HepG2 (cell line): Measurements from ENCODE around the gene VMO1. TPM values are rescaled to one million over a fixed set of nuclear protein-coding genes. Genes with fewer than 3 reads are reported as not detected.

ENCODE experiments used
- AGO1 ChIP-seq: fragments of 200-400 bp; formaldehyde crosslinking; IDR thresholded peaks from 2 replicates; pipeline ENCODE4 v1.6.1; 2017; ENCODE audit warnings: mild to moderate bottlenecking, low read depth, low read length, moderate library complexity; ENCODE audit not compliant: poor library complexity, severe bottlenecking
- CHD2 ChIP-seq: IDR thresholded peaks from 2 replicates; pipeline ENCODE4 v1.6.1; 2011; ENCODE audit warnings: low read depth, low read length, improper control_type of control experiment
- HDAC2 ChIP-seq: sonication (generic); formaldehyde crosslinking; IDR thresholded peaks from 2 replicates; pipeline ENCODE4 v1.4.0; 2020; ENCODE audit warnings: missing genetic modification reagents
- JARID2 ChIP-seq: sonication (generic); formaldehyde crosslinking; IDR thresholded peaks from 2 replicates; pipeline ENCODE4 v1.8.1; 2023; ENCODE audit warnings: missing genetic modification reagents, inconsistent platforms; ENCODE audit not compliant: insufficient replicate concordance
- NR2F2 ChIP-seq: IDR thresholded peaks from 2 replicates; pipeline ENCODE4 v1.6.1; 2012; ENCODE audit warnings: low read depth, inconsistent platforms, borderline replicate concordance
- REPIN1 ChIP-seq: sonication (generic); formaldehyde crosslinking; IDR thresholded peaks from 2 replicates; pipeline ENCODE4 v1.8.0; 2022; ENCODE audit warnings: missing genetic modification reagents, low read depth, mild to moderate bottlenecking, borderline replicate concordance
- SMARCE1 ChIP-seq: fragments of 450-650 bp; IDR thresholded peaks from 2 replicates; pipeline ENCODE4 v1.6.1; 2017; ENCODE audit warnings: borderline replicate concordance
- ZFP36L1 ChIP-seq: sonication (generic); formaldehyde crosslinking; IDR thresholded peaks from 2 replicates; pipeline ENCODE4 v1.8.0; 2022; ENCODE audit warnings: mild to moderate bottlenecking, missing genetic modification reagents, moderate library complexity
- ZNF34 ChIP-seq: sonication (generic); formaldehyde crosslinking; IDR thresholded peaks from 2 replicates; pipeline ENCODE4 v1.4.0; 2020; ENCODE audit warnings: mild to moderate bottlenecking, missing genetic modification reagents, borderline replicate concordance
- ZNF607 ChIP-seq: sonication (generic); formaldehyde crosslinking; IDR thresholded peaks from 2 replicates; pipeline ENCODE4 v1.5.1; 2020; ENCODE audit warnings: missing genetic modification reagents, mild to moderate bottlenecking, borderline replicate concordance
- polyA plus RNA-seq, 8 experiments: library from polyadenylated mRNA; depleted of rRNA in 3 of 8; stranded (reverse) in 7 of 8; unstranded in 1 of 8; fragments of >200 nt; fragmentation: Illumina TruSeq in 4 of 8; extraction: Trizol in 4 of 8; gene quantifications; 2 replicates each; pipeline versions ENCODE4 v1.2.1 to v1.2.3, GENCODE V29; 2011 to 2016; ENCODE audit warnings: low read depth in 4 of 8, missing spikeins in 1 of 8, mixed read lengths in 1 of 8; ENCODE audit not compliant: insufficient read depth in 1 of 8
- total RNA-seq, 5 experiments: library from RNA; depleted of rRNA; stranded (reverse); fragments of >200 nt; fragmentation: Illumina TruSeq; extraction: Trizol; gene quantifications; 2 replicates each; pipeline ENCODE4 v1.2.3, GENCODE V29; 2016; ENCODE audit warnings: low read depth in 1 of 5
- TF ChIP-seq, protein P1 (sequence below): sonication (generic); formaldehyde crosslinking; IDR thresholded peaks from 2 replicates; pipeline ENCODE4 v1.5.0; 2020; ENCODE audit warnings: mild to moderate bottlenecking, missing genetic modification reagents
- TF ChIP-seq, protein P2 (sequence below): sonication (generic); formaldehyde crosslinking; IDR thresholded peaks from 2 replicates; pipeline ENCODE4 v1.5.1; 2020; ENCODE audit warnings: missing genetic modification reagents, mild to moderate bottlenecking, borderline replicate concordance
- TF ChIP-seq, protein P3 (sequence below): sonication (generic); formaldehyde crosslinking; IDR thresholded peaks from 2 replicates; pipeline ENCODE4 v1.5.0; 2020; ENCODE audit warnings: mild to moderate bottlenecking, missing genetic modification reagents, borderline replicate concordance

The VMO1 gene
- total and polyA plus RNA-seq, 2 of the 13 experiments (the other 11 are each of a cell fraction or from before 2014, with no cell fraction given), result not detected

DNA sequence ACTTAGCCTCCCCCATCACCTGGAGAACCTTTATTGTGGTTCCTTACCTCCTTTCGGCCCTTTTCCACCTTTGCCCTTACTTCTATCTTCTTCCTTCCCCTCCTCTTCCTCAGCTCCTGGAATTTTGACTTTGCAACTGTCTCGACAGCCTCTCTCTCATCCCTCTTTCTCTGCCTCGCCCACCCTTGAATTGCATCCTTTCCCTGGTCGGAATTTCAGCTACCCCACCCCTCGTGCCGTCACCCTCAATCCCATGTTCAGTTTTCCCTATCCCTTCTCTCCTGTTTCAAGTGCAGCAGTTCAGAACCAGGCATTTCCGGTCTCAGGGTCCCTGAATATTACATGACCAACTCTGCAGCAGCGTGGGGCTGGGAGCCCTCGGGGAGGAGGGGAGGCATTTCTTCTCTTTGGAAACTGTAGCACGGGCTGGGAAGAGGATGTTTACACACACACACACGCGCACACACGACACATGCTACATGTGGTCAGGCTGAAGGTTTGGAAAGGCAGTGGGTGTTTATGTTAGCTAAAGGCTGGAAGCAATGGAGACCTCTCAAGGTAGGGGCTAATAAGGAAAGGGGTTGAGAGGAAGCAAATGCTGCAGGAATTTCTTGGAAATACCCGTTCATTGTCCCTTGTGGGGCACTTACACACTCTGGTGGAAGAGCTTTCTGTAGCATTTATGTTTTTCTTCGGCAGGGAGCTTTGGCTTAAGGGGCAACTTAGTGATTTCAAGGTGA is 47.9 kb upstream of the VMO1 start (continued):
- TF ChIP-seq, protein P1, sequence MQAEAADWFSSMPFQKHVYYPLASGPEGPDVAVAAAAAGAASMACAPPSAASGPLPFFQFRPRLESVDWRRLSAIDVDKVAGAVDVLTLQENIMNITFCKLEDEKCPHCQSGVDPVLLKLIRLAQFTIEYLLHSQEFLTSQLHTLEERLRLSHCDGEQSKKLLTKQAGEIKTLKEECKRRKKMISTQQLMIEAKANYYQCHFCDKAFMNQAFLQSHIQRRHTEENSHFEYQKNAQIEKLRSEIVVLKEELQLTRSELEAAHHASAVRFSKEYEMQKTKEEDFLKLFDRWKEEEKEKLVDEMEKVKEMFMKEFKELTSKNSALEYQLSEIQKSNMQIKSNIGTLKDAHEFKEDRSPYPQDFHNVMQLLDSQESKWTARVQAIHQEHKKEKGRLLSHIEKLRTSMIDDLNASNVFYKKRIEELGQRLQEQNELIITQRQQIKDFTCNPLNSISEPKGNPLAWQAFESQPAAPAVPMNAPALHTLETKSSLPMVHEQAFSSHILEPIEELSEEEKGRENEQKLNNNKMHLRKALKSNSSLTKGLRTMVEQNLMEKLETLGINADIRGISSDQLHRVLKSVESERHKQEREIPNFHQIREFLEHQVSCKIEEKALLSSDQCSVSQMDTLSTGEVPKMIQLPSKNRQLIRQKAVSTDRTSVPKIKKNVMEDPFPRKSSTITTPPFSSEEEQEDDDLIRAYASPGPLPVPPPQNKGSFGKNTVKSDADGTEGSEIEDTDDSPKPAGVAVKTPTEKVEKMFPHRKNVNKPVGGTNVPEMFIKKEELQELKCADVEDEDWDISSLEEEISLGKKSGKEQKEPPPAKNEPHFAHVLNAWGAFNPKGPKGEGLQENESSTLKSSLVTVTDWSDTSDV (CRISPR knock-in tag), result no peak
- TF ChIP-seq, protein P2, sequence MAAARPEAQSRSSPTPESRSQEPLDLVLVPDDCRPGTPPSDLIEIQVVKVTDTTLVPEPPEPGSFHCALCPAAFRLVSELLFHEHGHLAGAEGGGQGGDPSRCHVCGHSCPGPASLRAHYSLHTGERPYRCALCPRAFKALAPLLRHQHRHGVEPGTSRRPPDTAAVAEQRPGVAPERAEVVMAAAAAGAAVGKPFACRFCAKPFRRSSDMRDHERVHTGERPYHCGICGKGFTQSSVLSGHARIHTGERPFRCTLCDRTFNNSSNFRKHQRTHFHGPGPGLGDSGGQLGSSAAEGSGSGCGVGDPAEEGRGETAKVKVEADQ (CRISPR knock-in tag), result no peak
- TF ChIP-seq, protein P3, sequence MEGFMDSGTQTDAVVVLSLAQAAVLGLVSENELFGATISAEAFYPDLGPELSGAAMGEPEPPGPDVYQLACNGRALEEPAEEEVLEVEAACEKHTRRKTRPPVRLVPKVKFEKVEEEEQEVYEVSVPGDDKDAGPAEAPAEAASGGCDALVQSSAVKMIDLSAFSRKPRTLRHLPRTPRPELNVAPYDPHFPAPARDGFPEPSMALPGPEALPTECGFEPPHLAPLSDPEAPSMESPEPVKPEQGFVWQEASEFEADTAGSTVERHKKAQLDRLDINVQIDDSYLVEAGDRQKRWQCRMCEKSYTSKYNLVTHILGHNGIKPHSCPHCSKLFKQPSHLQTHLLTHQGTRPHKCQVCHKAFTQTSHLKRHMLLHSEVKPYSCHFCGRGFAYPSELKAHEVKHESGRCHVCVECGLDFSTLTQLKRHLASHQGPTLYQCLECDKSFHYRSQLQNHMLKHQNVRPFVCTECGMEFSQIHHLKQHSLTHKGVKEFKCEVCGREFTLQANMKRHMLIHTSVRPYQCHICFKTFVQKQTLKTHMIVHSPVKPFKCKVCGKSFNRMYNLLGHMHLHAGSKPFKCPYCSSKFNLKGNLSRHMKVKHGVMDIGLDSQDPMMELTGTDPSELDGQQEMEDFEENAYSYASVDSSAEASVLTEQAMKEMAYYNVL, result no peak
- TF ChIP-seq ZFP36L1 (CRISPR knock-in tag) (0 out of 2 replicates have a peak, but pooled peaks have one; percentile 50), ZNF607 (no peak), JARID2 (CRISPR knock-in tag) (no peak), HDAC2 (CRISPR knock-in tag) (peak; percentile 16; the same call in 1 of the 2 replicates), SMARCE1 (no peak), NR2F2 (no peak), ZNF34 (CRISPR knock-in tag) (0 out of 2 replicates have a peak, but pooled peaks have one; percentile 32), AGO1 (no peak), REPIN1 (CRISPR knock-in tag) (0 out of 2 replicates have a peak, but pooled peaks have one; percentile 37), CHD2 (no peak)
